Osteocyte (in vitro differentiated cells): ENCODE results near the gene SMOC2. TPM values are rescaled to one million over a fixed set of nuclear protein-coding genes. Genes with fewer than 3 reads are reported as not detected.
A peak's percentile ranks its signal among the peaks of the same experiment; 100 is the strongest.

Experiments used
- DNase-seq: peaks from one replicate; pipeline ENCODE4 v3.0.0; 2021; ENCODE audit warnings: mixed read lengths; ENCODE audit not compliant: unreplicated experiment; ENCODE audit errors: extremely low spot score
- H3K27ac Mint-ChIP-seq: one replicate; pipeline ENCODE4 v1.8.0; 2021; ENCODE audit warnings: mild to moderate bottlenecking, mixed read lengths; ENCODE audit not compliant: unreplicated experiment
- H3K27me3 Mint-ChIP-seq: one replicate; pipeline ENCODE4 v1.8.0; 2021; ENCODE audit warnings: mixed read lengths; ENCODE audit not compliant: unreplicated experiment
- H3K36me3 Mint-ChIP-seq: one replicate; pipeline ENCODE4 v1.8.0; 2021; ENCODE audit warnings: mixed read lengths; ENCODE audit not compliant: unreplicated experiment
- H3K4me1 Mint-ChIP-seq: one replicate; pipeline ENCODE4 v1.8.0; 2021; ENCODE audit warnings: mixed read lengths; ENCODE audit not compliant: unreplicated experiment
- H3K4me3 Mint-ChIP-seq: one replicate; pipeline ENCODE4 v1.8.0; 2021; ENCODE audit warnings: mild to moderate bottlenecking, moderate library complexity, mixed read lengths; ENCODE audit not compliant: unreplicated experiment
- H3K9me3 Mint-ChIP-seq: one replicate; pipeline ENCODE4 v1.8.0; 2021; ENCODE audit warnings: mixed read lengths; ENCODE audit not compliant: unreplicated experiment
- CTCF ChIP-seq: fragments of 200-600 bp; sonication (generic); IDR thresholded peaks from 2 replicates; pipeline ENCODE4 v1.5.0; 2021; ENCODE audit warnings: antibody characterized with exemption, mild to moderate bottlenecking, moderate library complexity
- total RNA-seq: library from RNA; stranded (reverse); gene quantifications from 2 replicates; pipeline ENCODE4 v1.2.1, GENCODE V29; 2021

Gene SMOC2
- total RNA-seq, 1 donor from 2014 or later, result 11.6 TPM

DNA sequence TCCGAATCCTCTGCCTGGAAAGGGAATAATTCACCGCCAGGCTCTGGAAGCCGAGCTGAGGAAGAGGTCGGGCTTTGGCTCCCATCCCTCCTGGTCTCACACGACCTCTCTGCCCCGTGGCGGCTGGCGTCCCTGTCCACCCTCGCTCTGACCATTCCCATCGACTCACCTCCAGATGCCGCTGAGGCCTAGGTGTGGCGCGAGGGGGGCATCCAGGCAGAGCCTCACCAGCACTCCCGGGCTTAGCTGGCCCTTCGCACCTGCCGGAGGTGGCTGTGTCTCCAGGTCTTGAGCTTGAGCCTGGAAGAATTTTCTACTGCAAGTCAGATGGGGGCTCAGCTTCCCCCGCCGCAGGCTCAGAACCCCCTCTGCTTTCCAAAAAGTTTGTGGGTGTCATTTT, 28.5 kb upstream of the SMOC2 start:
- Mint-ChIP-seq H3K9me3 (no peaks in the 10 kb centered on the region), H3K27ac (no peak overlapping the region), H3K4me1 (peaks cover 17% of the 10 kb centered on the region), H3K27me3 (no peaks in the 10 kb centered on the region), H3K4me3 (no peak overlapping the region), H3K36me3 (no peaks in the 10 kb centered on the region)
- DNase-seq, result peak; percentile 77
- no peak for TF ChIP-seq CTCF

DNA sequence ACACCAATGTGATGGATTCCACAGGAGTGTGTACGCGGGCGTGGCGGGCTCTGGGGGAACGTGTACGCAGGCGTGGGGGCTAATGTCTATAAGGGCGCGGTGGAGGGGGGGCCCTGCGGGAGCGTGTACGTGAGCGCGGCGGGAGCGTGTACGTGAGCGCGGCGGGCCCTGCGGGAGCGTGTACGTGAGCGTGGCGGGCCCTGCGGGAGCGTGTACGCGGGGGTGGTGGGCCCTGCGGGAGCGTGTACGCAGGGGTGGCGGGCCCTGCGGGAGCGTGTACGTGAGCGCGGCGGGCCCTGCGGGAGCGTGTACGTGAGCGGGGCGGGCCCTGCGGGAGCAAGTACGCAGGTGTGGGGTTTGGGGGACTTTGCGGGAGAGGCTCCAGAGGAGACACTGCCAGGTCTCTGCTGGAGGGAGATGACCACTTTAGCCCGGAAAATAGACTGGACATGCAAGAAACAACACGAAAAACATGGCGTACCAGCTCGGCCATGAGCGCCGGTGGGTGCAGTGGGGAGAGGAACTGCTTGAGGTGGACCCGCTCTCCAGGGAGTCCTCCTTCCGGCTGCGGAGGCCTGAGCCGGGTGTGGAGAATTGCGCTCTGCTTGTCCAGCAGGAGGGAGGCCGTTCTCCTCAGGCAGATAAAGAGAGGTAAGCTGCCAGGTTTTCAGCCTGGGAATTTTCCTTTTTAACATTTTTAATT, 27.8 kb upstream of the SMOC2 start:
- H3K27me3 Mint-ChIP-seq, result peaks cover 3% of the 10 kb centered on the region
- H3K4me1 Mint-ChIP-seq, result peaks cover 17% of the 10 kb centered on the region
- no peaks in the 10 kb centered on the region for H3K36me3 Mint-ChIP-seq
- no peak overlapping the region for H3K27ac Mint-ChIP-seq
- TF ChIP-seq CTCF, result no peak
- H3K4me3 Mint-ChIP-seq, result no peak overlapping the region
- H3K9me3 Mint-ChIP-seq, result no peaks in the 10 kb centered on the region
- peak; percentile 76 for DNase-seq

DNA sequence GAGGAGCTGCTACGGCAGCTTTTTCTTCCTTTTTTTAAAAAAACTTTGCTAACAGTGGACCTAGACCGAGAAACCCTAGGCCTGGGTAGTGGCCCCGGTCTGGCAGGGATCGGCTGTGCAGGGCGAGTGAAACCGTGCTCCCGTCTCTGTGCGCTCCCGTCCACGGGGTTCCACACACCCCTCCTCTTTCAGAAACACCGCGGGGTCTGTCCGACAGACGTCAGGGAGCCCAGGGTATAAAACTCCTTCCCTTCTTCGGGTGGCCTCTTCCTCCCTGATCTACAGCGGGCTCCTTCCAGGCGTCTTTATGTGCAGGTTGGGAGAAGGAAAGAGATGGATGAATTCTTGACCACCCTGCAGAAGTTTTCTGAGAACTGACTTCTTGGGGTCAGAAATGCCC, 27.1 kb upstream of the SMOC2 start:
- Mint-ChIP-seq H3K9me3 (no peaks in the 10 kb centered on the region), H3K36me3 (no peaks in the 10 kb centered on the region), H3K27me3 (peaks cover 8% of the 10 kb centered on the region), H3K4me3 (no peak overlapping the region), H3K27ac (no peak overlapping the region), H3K4me1 (peaks cover 17% of the 10 kb centered on the region)
- no peak for TF ChIP-seq CTCF
- DNase-seq, result peak; percentile 71

DNA sequence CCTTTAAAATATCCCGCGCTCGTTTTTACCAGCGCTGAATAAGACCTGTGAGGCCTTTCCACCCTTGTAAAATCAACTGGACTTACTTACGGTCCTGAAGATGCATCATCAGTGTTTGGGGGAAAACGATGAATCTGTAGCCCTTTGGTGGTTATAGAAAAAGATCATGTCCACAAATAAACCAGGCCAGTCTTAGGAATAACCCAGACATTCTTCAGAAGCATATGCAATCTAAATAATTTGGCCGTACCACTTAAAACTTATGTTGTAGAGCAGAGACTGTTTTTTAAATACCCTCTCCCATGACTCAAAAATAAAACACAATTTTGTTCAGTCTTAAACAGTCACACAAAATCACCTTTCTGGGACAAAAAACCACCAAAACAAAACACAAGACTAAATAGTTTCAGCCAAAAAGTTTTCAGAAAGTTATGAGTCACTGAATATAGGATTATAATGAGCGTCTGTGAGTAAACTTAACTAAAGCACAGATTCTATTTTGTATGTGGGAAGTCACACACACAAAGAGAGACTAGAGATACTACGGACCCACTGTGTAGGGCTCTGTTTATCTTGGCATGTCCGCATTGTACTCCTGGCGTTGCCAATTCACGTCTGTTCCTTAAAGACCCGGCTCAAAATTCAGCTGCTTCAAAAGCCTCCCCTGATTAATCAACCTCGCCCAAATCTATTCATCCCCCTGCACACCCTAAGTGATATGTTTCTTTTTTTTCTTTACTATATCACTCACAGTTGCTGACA, 26.5 kb upstream of the SMOC2 start:
- Mint-ChIP-seq H3K4me3 (peak overlapping the region; percentile 12), H3K36me3 (no peaks in the 10 kb centered on the region), H3K27me3 (peaks cover 9% of the 10 kb centered on the region), H3K27ac (peak overlapping the region; percentile 68), H3K9me3 (no peaks in the 10 kb centered on the region), H3K4me1 (peaks cover 17% of the 10 kb centered on the region)
- no peak for DNase-seq
- no peak for TF ChIP-seq CTCF
